ENCODE data around the gene ZNF865. TPM values are rescaled to one million over a fixed set of nuclear protein-coding genes. Genes with fewer than 3 reads are reported as not detected.

Gene ZNF865
- total and polyA plus RNA-seq, 8 donors = 1.3 to 60.5 (median 6.6) TPM

GRCh38 chr19:55666343-55667005 lies 61.0 kb downstream of the ZNF865 start:
- TF ChIP-seq CTCF (IDR thresholded peaks at IDR 0.05) (no peak), EP300 (IDR thresholded peaks at IDR 0.05) (no peak), POLR2AphosphoS5 (IDR thresholded peaks at IDR 0.05) (no peak), POLR2A (IDR thresholded peaks at IDR 0.05) (no peak)
- DNase-seq = no peak
- intact Hi-C loops (cut with DNase I; ENCODE audit: low total_unique reads) = no loop called here
- WGBS, 5 donors = 74 to 85% (median 84%) methylated on average over 7 to 12 of the region's 12 CpGs
- H3K4me3 ChIP-seq = no peak overlapping the region
- H3K27ac ChIP-seq = peak overlapping the region in 1 of 5 donors; percentile 69
- H3K9me3 ChIP-seq = no peaks in the 10 kb centered on the region
- H3K27me3 ChIP-seq = no peaks in the 10 kb centered on the region
- H3K36me3 ChIP-seq = peaks cover 91 to 100% (median 100%) of the 10 kb centered on the region in 4 donors
- H3K4me1 ChIP-seq = peaks cover 21 to 50% (median 41%) of the 10 kb centered on the region in 4 donors

Other genes with a start within 250 kb of the ZNF865 start
- not detected for gene GARIN5B, start 242.4 kb upstream of the ZNF865 start, total RNA-seq
- gene GARIN5B, start 242.4 kb upstream of the ZNF865 start, polyA plus RNA-seq = not detected
- 1 to 10 TPM in 2 of 5 donors, not detected in 3; 1.3 TPM for gene IL11, start 235.2 kb upstream of the ZNF865 start, total RNA-seq
- 10 to 100 TPM in 1 of 3 donors, 1 to 10 TPM in 2; 1.0 to 17.4 (median 1.4) TPM for gene IL11, start 235.2 kb upstream of the ZNF865 start, polyA plus RNA-seq
- not detected for gene TMEM190, start 228.8 kb upstream of the ZNF865 start, total RNA-seq
- gene TMEM190, start 228.8 kb upstream of the ZNF865 start, polyA plus RNA-seq = 1 to 10 TPM in 1 of 3 donors, under 1 TPM in 1, not detected in 1; 0.68 to 1.3 TPM
- 100 to 1,000 TPM in 1 of 5 donors, 10 to 100 TPM in 1, 1 to 10 TPM in 1, not detected in 2; 5.4 to 504 (median 36.1) TPM for gene TMEM238, start 221.4 kb upstream of the ZNF865 start, total RNA-seq
- gene TMEM238, start 221.4 kb upstream of the ZNF865 start, polyA plus RNA-seq = under 1 TPM in 2 of 3 donors, not detected in 1; 0.75 to 0.83 TPM
- gene RPL28, start 219.7 kb upstream of the ZNF865 start, total RNA-seq = 100 to 1,000 TPM in 4 of 5 donors, 10 to 100 TPM in 1; 47.5 to 854 (median 193) TPM
- 1,000 to 10,000 TPM; 2,029 to 2,388 (median 2,037) TPM for gene RPL28, start 219.7 kb upstream of the ZNF865 start, polyA plus RNA-seq
- gene UBE2S, start 197.9 kb upstream of the ZNF865 start, total RNA-seq = 10 to 100 TPM in 3 of 5 donors, 1 to 10 TPM in 2; 8.0 to 43.3 (median 20.2) TPM
- 10 to 100 TPM; 11.6 to 13.1 (median 13.1) TPM for gene UBE2S, start 197.9 kb upstream of the ZNF865 start, polyA plus RNA-seq
- not detected for gene SHISA7, start 162.3 kb upstream of the ZNF865 start, total RNA-seq
- gene SHISA7, start 162.3 kb upstream of the ZNF865 start, polyA plus RNA-seq = not detected
- gene ISOC2, start 144.0 kb upstream of the ZNF865 start, total RNA-seq = 100 to 1,000 TPM in 1 of 5 donors, 10 to 100 TPM in 4; 19.8 to 348 (median 63.6) TPM
- gene ISOC2, start 144.0 kb upstream of the ZNF865 start, polyA plus RNA-seq = 10 to 100 TPM; 76.7 to 80.5 (median 79.6) TPM
- not detected for gene C19orf85, start 140.9 kb upstream of the ZNF865 start, total RNA-seq
- under 1 TPM in 1 of 3 donors, not detected in 2; 0.23 TPM for gene C19orf85, start 140.9 kb upstream of the ZNF865 start, polyA plus RNA-seq
- gene ZNF628, start 129.0 kb upstream of the ZNF865 start, total RNA-seq = 10 to 100 TPM in 1 of 5 donors, 1 to 10 TPM in 3, under 1 TPM in 1; 0.58 to 16.1 (median 5.7) TPM
- 1 to 10 TPM; 2.0 to 7.2 (median 4.3) TPM for gene ZNF628, start 129.0 kb upstream of the ZNF865 start, polyA plus RNA-seq
- gene NAT14, start 120.5 kb upstream of the ZNF865 start, total RNA-seq = 1 to 10 TPM in 2 of 5 donors, not detected in 3; 4.3 to 6.4 TPM
- 10 to 100 TPM in 2 of 3 donors, 1 to 10 TPM in 1; 8.7 to 22.1 (median 14.4) TPM for gene NAT14, start 120.5 kb upstream of the ZNF865 start, polyA plus RNA-seq
- gene SSC5D, start 117.2 kb upstream of the ZNF865 start, total RNA-seq = 10 to 100 TPM in 2 of 5 donors, 1 to 10 TPM in 2, not detected in 1; 2.2 to 15.1 (median 9.8) TPM
- gene SSC5D, start 117.2 kb upstream of the ZNF865 start, polyA plus RNA-seq = under 1 TPM; 0.46 to 0.87 (median 0.80) TPM
- not detected for gene SBK2, start 68.5 kb upstream of the ZNF865 start, total RNA-seq
- gene SBK2, start 68.5 kb upstream of the ZNF865 start, polyA plus RNA-seq = not detected
- 1 to 10 TPM in 2 of 5 donors, under 1 TPM in 1, not detected in 2; 0.37 to 6.2 (median 2.0) TPM for gene SBK3, start 60.1 kb upstream of the ZNF865 start, total RNA-seq
- under 1 TPM in 2 of 3 donors, not detected in 1; 0.20 to 0.56 TPM for gene SBK3, start 60.1 kb upstream of the ZNF865 start, polyA plus RNA-seq
- gene ZNF579, start 24.8 kb upstream of the ZNF865 start, total RNA-seq = 10 to 100 TPM in 1 of 5 donors, 1 to 10 TPM in 4; 3.1 to 12.1 (median 5.1) TPM
- 10 to 100 TPM; 10.8 to 13.0 (median 11.0) TPM for gene ZNF579, start 24.8 kb upstream of the ZNF865 start, polyA plus RNA-seq
- gene FIZ1, start 6.1 kb upstream of the ZNF865 start, total RNA-seq = 10 to 100 TPM in 1 of 5 donors, 1 to 10 TPM in 3, not detected in 1; 4.0 to 16.8 (median 6.7) TPM
- 10 to 100 TPM in 1 of 3 donors, 1 to 10 TPM in 2; 8.7 to 10.8 (median 9.4) TPM for gene FIZ1, start 6.1 kb upstream of the ZNF865 start, polyA plus RNA-seq
- 10 to 100 TPM in 3 of 5 donors, 1 to 10 TPM in 2; 2.9 to 54.3 (median 17.4) TPM for gene ZNF524, start 5.4 kb upstream of the ZNF865 start, total RNA-seq
- 10 to 100 TPM; 61.3 to 70.7 (median 68.9) TPM for gene ZNF524, start 5.4 kb upstream of the ZNF865 start, polyA plus RNA-seq
- 10 to 100 TPM in 1 of 5 donors, 1 to 10 TPM in 3, not detected in 1; 1.8 to 15.1 (median 4.6) TPM for gene ZNF784, start 18.9 kb downstream of the ZNF865 start, total RNA-seq
- gene ZNF784, start 18.9 kb downstream of the ZNF865 start, polyA plus RNA-seq = 1 to 10 TPM; 4.2 to 6.0 (median 5.9) TPM
- gene ZNF580, start 35.4 kb downstream of the ZNF865 start, total RNA-seq = 10 to 100 TPM in 4 of 5 donors, not detected in 1; 10.6 to 55.0 (median 16.6) TPM
- 10 to 100 TPM; 18.6 to 26.9 (median 21.5) TPM for gene ZNF580, start 35.4 kb downstream of the ZNF865 start, polyA plus RNA-seq
- gene ZNF581, start 38.0 kb downstream of the ZNF865 start, total RNA-seq = 10 to 100 TPM in 1 of 5 donors, 1 to 10 TPM in 4; 2.2 to 14.5 (median 5.3) TPM
- 10 to 100 TPM; 14.9 to 27.8 (median 21.2) TPM for gene ZNF581, start 38.0 kb downstream of the ZNF865 start, polyA plus RNA-seq
- gene CCDC106, start 42.6 kb downstream of the ZNF865 start, total RNA-seq = 10 to 100 TPM in 3 of 5 donors, 1 to 10 TPM in 2; 3.5 to 25.5 (median 13.4) TPM
- 10 to 100 TPM; 12.0 to 19.4 (median 14.1) TPM for gene CCDC106, start 42.6 kb downstream of the ZNF865 start, polyA plus RNA-seq
- 100 to 1,000 TPM in 4 of 5 donors, 10 to 100 TPM in 1; 70.5 to 463 (median 183) TPM for gene U2AF2, start 49.4 kb downstream of the ZNF865 start, total RNA-seq
- gene U2AF2, start 49.4 kb downstream of the ZNF865 start, polyA plus RNA-seq = 10 to 100 TPM; 53.2 to 91.4 (median 62.2) TPM
- gene EPN1, start 69.6 kb downstream of the ZNF865 start, total RNA-seq = 100 to 1,000 TPM in 3 of 5 donors, 10 to 100 TPM in 2; 17.8 to 363 (median 184) TPM
- 100 to 1,000 TPM in 2 of 3 donors, 10 to 100 TPM in 1; 74.6 to 213 (median 183) TPM for gene EPN1, start 69.6 kb downstream of the ZNF865 start, polyA plus RNA-seq
- gene NLRP9, start 132.8 kb downstream of the ZNF865 start, total RNA-seq = not detected
- gene NLRP9, start 132.8 kb downstream of the ZNF865 start, polyA plus RNA-seq = not detected
- gene RFPL4A, start 153.4 kb downstream of the ZNF865 start, total RNA-seq = 1 to 10 TPM in 1 of 5 donors, not detected in 4; 1.7 TPM
- gene RFPL4A, start 153.4 kb downstream of the ZNF865 start, polyA plus RNA-seq = not detected
- not detected for gene RFPL4AL1, start 163.5 kb downstream of the ZNF865 start, total RNA-seq
- gene RFPL4AL1, start 163.5 kb downstream of the ZNF865 start, polyA plus RNA-seq = not detected
- gene NLRP11, start 226.4 kb downstream of the ZNF865 start, total RNA-seq = not detected
- gene NLRP11, start 226.4 kb downstream of the ZNF865 start, polyA plus RNA-seq = under 1 TPM in 2 of 3 donors, not detected in 1; 0.03 to 0.12 TPM
- not detected for gene NLRP4, start 230.9 kb downstream of the ZNF865 start, total RNA-seq
- under 1 TPM in 1 of 3 donors, not detected in 2; 0.23 TPM for gene NLRP4, start 230.9 kb downstream of the ZNF865 start, polyA plus RNA-seq